GM21737 (cell line): ENCODE data around the gene CACNB1.

Experiments
- ATAC-seq: cut with Tn5 transposase; IDR thresholded peaks from one replicate; pipeline ENCODE4 v1.9.1; 2021; ENCODE audit warnings: mild to moderate bottlenecking, moderate library complexity; ENCODE audit not compliant: unreplicated experiment

The CACNB1 gene

DNA sequence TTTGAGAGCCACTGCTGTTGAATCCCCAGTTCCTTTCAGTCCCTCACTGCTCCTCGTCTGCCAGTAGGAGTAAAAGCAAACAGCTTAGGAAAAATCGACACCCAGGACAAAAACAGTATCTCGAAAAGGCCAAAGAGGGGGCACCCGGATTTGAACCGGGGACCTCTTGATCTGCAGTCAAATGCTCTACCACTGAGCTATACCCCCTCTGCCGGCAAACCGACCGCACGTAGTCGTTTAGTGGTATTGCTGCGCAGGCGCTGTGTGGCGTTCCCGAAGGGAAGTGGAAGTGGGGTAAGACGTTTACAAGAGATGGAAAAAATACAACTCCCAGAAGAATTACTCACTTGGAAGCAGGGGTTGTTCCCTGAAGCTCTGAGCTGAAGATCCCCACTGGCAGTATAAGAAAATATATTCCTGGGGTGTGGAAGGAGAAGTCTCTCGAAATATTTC lies 43.8 kb downstream of the CACNB1 start:
- peak; percentile 41 for ATAC-seq

DNA sequence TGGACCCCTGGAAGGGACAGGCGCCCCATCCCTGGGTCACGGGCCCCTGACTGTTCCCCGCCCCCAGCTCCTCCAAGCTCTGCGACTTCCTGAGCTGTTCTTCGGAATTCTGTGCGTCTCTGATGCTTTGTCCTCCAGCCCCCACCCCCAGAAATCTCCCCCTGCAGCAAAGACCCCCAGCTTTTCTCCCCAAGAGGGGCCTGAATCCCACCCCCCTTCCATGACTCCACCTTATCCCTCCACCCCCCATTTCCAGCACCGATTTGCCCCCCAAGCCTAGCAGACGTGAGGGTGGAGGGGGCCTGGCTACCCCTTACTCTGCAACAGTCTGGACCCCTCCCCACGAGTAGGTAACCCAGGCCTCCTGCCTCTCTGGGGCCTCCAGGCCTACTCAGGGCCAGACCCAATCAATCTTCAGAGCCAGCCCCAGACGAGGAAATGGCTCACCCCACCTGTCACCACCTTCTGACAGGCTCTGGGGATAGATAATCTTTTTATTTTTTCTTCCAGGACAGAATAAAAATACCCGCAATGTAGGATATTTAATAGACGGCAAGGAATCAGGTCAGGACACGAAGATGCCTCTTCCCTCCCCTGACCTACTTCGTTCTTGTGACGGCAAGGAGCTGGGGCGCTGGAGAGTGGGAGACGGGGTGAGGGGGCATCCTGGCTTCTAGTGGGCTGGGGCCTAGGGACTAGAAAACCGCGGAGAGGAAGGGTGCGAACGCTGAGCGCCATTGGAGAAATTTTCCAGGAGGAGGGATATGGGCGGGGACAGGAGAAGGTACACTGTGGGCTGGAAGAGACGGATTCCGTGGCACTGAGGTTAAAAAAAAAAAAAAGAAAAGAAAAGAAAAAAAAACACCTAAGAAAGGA lies 45.3 kb downstream of the CACNB1 start:
- ATAC-seq, result no peak

DNA sequence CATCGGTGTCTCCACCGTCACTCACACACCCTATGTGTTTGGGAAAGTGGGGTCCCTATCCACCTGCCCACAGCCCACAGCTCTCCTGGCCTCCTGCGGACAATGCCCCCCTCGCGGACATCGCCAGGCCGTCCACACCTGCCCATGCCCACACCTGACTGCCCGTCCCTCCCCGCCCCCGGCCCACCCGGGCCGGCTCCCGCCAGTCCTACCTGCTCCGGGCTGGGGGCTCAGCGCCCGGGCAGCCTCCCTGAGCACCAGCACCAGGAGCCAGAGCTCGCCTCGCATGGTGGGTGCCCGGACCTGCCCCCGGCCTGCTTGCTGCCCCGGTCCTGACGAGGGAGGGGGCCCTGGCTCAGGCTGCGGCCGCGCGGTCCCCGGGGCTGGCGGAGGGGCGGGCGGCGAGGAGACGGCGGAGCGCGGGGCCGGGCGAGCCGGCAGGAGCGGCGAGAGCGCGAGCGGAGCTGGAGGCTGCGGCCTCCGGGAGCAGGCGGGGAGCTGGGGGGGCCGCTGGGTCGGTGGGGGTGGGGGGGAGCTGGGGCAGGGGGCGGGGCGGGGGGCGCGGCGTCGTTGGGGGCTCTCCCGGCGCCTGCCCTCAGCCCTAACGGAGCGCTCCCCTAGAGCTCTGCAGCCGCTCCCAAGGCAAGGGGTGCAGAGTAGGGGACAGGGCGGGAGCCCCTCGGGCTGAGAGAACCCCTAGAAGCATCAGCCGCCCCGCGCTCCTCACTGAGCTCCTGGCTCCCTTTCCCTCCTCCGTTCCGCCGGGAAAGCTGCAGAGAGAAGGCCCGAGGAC lies 46.1 kb downstream of the CACNB1 start, which contains the start of gene PLXDC1:
PLXDC1 (minus strand) TSS at position 488 of the 793 bp plus-strand sequence; CDS start at position 288, 200 bp downstream.
- ATAC-seq, result no peak

DNA sequence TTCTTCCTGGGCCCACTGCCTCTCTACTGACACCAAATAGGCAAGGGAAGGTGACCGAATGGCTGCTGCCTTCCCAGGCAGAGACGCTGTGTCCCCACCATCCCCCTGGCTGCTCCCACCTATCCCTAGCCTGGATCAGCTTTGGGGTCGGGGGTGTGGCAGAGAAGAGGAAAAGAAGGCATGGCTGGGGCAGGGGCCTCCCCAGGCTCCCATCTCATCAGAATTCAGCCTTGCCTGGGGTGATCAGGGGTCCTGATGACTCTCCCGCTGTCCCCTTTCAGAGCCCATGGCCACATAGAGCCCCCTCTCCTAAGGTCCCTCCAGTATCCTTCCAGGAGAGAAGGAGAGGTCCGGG lies 46.7 kb downstream of the CACNB1 start:
- ATAC-seq, result no peak

DNA sequence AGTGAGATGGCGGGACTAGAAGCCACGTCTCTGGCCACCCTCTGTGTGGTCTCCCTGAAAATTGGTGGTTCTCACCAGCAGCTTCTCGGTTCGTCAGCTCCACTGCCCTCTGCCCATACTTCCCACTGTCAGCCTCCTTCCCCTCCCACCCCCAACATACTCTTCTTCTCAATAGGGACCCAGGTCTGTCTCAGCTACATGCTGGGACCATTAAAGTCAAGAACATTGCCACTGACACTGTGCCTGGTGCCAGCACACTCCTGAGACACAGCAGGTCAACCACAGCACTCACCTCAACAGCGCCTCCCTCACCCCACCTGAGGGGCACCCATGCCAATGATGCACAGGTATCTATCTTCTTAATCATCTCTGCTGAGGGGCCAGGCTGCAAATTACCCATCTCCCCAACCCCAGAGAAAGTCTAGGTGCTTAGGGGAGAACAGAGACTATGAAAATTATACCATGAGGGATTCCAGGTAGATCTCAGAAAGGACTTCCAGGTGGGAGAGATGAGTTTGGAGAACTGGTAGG lies 47.3 kb downstream of the CACNB1 start:
- ATAC-seq, result no peak

DNA sequence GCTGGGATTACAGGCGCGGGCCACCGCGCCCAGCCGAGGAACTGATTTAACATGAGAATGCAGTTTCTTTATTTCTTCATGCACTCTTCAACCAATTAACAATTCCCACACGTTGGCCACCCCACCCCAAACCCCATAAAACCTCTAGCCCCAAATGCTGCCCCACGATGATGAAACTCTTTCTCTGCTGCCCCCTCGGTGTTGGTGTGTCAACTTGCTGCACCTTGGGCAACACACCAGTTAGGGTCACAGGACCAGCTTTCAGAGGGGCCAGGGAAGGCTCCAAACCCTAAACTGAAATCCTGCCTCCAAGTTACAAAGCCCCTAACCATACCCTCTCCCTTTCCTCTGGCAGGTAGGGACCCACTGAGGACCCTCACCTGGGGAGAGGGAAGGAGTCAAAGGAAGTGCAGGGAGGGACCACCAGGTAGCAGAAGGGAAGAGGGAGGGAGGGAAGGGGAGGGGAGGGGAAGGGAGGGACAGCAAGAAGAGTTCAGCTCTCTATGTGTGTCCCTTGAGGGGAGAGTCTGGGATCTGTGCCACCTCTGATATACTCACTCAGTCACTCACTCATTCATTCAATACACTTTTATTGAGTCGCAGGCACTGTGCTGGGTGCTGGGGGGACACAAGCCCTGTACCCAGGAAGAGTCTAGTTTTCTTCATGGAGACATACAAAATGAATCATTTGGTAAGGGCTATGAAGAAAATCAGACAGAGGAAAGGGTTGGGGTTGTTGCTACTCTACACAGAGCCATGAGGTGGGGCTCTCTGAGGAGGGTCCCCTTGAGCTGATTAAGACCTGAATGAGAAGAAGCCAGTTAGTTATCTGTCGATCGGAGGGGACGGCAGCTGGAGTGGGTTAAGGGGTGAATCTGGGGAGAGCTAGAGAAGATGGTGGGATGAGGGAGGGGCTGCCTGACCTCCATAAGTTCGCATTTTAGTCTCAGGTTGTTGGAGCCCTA lies 50.0 kb downstream of the CACNB1 start:
- no peak for ATAC-seq

DNA sequence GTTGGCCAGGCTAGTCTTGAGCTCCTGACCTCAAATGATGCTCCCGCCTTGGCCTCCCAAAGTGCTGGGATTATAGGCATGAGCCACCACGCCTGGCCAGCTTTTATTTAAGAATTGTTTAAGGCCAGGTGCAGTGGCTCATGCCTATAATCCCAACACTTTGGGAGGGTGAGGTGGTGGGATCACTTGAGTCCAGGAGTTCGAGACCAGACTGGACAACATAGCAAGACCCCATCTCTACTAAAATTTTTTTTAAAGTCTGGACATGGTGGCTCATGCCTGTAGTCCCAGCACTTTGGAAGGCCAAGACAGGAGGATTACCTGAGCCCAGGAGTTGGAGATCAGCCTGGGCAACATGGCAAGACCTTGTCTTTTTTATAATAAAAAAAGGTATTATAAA lies 51.2 kb downstream of the CACNB1 start:
- ATAC-seq, result no peak

DNA sequence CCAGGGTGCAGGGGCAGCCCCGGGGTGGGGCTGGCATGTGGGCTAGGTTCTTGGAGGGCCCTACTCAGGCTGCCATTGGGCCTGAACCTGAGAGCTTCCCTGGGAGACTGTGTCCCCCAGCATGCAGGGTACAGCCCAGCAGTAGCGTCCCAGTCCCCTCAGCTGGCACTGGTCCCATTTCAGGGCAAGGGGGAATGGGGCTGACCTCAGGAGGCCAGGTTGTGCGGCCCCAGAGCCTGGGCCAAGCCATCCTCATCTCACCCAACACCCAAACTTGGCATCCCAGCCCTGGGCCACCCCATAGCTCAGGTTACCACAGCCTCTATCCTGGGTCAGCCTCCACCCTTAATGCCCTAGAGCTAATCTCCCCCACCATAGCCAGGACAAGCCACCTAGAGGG lies 52.3 kb downstream of the CACNB1 start:
- no peak for ATAC-seq

DNA sequence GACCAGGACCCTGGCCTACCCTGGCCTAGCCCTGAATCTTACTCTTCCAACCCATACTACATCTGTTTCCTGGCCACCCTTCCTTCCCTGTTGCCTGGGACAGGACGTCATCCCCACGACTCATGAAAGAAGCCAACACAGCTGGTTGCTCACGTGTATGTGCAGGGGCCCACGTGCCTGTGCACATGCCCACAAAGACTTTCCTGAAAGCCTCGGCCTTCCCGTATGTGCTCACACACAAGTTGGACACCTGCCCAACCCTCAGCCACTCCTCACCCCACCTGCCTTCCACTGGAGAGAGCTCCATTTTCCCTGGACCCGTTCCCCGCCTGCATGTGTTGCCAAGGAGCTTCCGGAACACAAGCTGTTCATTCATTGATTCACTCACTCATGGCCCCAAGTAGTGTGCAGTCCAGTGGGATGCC lies 53.0 kb downstream of the CACNB1 start:
- no peak for ATAC-seq

DNA sequence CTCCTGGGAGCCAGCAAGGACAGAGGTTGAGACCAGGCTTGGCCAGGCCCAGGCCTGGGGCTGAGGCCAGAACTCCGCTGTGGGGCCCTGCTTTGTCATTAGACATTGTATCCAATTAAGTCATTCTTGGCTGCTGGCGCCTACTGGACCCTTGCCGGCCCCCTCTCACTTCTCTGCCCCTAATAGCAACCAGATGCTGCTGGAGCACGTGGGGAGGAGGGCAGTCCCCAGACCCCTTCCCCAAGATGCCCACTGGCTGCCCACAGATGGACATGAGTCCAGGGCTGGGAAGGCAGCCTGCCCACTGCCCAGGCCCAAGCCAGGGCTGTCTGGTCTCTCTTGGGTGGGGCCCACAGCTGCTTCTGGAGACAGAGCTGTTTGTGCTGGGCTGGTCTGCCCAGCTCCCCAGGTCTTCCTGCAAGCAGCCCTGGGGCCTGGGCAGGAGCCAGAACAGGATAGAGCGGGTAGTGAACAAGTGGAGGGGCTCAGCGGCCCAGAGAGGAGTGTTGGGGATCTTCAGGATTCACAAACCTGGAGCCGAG lies 53.8 kb downstream of the CACNB1 start:
- ATAC-seq, result no peak

DNA sequence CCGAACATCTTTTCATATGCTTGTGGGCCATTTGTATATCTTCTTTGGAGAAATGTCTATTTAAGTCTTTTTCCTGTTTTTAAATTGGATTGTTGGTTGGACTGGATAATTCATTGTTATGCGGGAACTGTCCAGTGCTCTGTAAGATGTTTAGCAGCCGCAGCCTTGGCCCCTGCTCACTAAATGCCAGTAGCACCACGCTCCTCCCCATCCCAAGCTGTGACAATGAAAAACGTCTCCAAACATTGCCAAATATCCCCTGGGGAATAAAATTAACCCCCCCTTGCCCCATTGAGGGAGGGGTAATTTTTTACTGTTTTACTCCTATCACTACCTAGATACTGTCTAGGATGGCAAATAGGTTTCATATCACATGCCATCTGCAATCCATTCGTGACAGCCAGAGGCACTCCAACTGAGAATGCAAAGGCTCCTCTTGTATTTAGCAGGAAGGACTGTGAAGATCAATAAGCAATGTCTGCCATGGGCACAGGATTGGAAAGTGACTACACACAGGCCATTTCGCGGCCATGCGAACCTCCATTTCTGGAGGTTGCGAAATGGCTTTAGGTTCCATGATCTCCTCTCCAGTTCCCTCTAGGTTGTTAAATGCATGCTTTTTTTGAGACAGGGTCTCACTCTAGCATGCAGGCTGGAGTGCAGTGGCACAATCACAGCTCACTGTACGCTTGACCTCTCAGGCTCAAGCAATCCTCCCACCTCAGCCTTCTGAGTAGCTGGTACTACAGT lies 55.4 kb downstream of the CACNB1 start:
- ATAC-seq, result no peak

DNA sequence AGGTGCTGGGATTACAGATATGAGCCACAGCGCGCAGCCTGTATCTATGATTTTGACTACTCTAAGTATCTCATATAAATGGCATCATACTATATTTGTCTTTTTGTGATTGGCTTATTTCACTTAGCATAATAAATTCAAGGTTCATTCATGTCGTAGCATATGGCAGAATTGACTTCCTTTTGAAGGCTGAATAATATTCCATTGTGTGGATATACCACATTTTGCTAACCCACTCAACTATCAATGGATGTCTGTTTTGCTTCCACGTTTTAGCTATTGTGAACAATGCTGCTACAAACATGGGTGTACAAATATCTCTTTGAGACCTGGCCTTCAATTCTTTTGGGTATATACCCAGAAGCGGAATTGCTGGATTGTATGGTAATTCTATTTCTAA lies 56.2 kb downstream of the CACNB1 start:
- no peak for ATAC-seq

DNA sequence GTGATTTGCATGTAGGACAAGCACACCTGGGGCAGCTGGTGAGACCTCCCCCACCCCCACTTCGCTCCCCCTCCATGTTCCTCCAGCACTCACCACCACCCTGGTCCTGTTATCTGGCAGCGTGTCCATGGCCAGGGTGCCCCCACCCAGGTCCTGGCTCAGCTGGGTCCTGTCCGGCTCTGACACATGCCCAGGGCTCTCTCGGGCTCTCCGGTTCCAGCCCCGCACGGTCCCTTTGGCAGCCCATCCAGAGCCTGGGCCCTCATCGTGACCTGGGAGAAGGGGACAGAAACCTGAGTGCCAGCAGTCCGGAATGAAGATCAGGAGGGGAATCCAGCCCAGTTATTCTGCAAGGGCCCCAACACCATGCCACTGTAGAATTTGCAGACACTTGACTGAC lies 57.9 kb downstream of the CACNB1 start:
- no peak for ATAC-seq

DNA sequence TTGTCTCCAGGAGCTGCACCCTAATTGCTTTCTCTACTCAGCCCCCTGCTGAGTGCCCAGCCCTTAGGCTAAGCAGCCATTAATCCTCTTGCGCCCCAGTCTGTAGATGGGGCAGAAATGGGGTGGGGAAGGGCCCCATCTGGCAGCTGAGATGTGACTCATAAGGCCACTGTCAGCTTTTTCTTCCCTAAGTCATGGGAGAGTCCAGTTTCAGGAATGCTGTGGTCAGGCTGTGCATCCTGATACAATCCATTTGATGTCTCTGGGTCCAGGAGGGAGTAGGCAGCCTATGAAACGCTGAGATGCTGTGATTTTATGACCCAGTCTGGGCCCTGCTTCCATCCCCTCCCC lies 58.3 kb downstream of the CACNB1 start:
- ATAC-seq, result no peak

DNA sequence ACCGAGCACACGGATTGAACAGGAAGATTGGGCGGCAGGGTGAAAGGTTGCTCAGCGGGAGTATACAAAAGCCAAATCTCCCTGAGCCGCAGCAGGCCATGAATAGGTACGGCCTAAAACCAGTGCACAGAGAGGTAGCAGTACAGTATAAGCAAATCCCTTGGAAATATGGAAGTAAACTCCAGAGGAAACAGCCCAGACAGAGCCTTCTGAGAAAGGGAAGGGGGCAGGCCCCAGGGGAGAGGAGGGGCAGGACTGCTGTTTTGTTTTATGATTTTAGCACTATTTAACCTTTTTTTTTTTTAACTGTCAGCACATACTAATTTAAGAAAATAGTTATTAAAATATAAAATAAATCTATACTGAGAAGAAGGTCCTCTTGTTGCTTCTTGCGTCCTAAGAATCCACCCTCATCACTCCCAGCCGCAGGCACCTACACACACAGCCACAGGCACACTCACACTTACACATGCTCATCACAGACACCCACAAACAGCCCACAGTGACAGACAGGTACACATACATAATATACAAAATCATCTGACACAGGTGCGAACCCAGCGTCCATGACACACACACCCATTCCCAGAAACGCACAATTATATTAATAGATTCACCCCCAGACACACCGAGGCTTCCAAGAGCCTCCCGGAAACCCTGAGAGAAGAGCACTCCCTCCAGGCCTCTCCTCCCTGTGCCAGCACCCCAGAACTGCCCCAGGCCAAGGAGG lies 58.9 kb downstream of the CACNB1 start:
- no peak for ATAC-seq

DNA sequence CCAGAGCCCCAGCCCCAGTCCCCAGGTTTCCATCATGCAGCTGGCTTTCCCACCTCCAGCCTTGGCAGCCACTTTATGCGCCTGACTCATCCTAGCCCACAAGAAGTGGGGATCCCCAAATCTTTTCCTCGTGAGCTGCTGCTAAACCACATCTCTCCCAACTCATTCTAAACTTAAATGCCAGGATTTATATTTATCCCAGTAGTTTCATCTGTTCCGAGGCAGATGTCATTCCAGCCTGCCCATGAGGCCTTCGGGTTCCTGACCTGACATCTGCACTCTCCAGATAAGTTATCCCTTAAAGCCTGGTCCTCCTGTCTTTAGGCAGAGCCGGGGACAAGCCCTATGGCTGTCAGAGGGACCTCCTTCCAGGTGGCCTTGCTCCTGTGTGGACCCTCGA lies 62.6 kb downstream of the CACNB1 start:
- no peak for ATAC-seq

DNA sequence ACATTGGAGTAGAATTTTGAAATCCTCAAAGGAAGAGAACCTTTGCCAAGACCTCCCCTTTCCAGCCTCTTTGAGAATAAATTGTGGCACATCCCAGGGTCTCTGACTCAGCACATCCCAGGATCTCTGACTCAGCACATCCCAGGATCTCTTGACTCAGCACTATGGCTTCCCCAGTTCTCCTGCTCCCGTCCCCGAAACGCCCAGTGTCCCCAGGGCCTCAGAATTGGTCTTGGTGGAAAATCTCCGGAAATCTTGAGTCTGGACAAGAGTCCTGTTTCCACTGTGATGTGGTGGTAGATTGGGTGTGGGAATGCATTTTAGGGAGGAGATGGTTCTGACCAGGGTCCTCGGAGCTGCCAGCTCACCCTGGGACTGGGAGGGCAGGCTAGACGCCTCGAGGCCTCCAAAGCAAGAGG lies 65.3 kb downstream of the CACNB1 start:
- ATAC-seq, result no peak

DNA sequence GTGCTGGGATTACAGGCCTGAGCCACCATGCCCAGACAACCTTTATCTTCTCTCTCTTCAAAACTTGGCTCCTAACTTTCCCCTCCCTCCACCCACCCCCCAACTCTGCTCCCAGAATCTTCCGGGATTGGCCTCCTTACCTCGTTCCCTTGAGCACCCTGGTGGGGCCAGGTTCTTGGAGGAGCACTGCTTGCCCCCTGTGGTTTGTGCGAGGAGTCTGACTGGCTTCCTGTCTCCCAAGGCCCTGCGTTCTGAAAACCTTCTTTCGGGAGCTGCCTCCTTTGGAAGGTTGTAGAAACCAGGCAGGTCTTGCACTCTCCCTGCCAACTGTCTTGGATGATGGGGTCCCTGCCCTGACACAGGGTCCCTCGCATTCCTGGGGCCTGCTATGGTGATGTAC lies 65.9 kb downstream of the CACNB1 start:
- no peak for ATAC-seq

DNA sequence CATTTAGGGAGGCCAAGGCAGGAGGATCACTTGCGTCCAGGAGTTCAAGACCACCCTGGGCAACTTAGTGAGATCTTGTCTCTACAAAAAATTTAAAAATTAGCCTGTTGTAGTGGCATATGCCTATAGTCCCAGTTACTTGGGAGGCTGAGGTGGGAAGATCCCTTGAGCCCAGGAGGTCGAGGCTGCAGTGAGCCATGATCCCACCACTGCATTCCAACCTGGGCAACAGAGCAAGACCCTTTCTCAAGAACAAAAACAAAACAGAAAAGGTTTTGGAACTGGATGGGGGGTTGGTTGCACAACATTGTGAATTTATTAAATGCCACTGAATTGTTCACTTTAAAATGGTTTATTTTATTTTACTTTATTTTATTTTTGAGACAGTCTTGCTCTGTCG lies 67.3 kb downstream of the CACNB1 start:
- ATAC-seq, result no peak
